K562 (cell line): Measurements from ENCODE around the gene NIPA2. TPM values are rescaled to one million over a fixed set of nuclear protein-coding genes. Genes with fewer than 3 reads are reported as not detected.
A peak's percentile ranks its signal among the peaks of the same experiment; 100 is the strongest.

Source experiments
- ATAC-seq: fragments of 200-7000 bp; cut with Tn5 transposase; 3 replicates; pipeline ENCODE4 v1.9.1; 2020; ENCODE audit warnings: moderate library complexity
- Bru-seq: library from RNA; stranded (reverse); fragments of 400-500 nt; gene quantifications from one replicate; lab custom pipeline; 2021; lab: Mats Ljungman, UMichigan
- BruChase-seq, 2 experiments: library from RNA; stranded (reverse); fragments of 400-500 nt; gene quantifications; one replicate each; lab custom pipeline; 2021; lab: Mats Ljungman, UMichigan
- BruUV-seq: library from RNA; stranded (reverse); fragments of 400-500 nt; replicated peaks from 2 replicates; lab custom pipeline; 2021; lab: Mats Ljungman, UMichigan
- CTCF ChIA-PET: fragments of 300-600 bp; formaldehyde crosslinking; extraction: SDS; loops from one replicate; lab custom pipeline; 2021; ENCODE audit warnings: low intra/inter-chr PET ratio; lab: Yijun Ruan, JAX
- POLR2A ChIA-PET: fragments of 300-600, 350-650 bp; sonication (Branson Sonifier 250); formaldehyde crosslinking; extraction: SDS; loops from one replicate; lab custom pipeline; 2021; ENCODE audit warnings: antibody characterized with exemption, inconsistent platforms; lab: Yijun Ruan, JAX
- DNase-seq, 4 experiments: peaks; one replicate each; pipeline versions ENCODE4 v3.0.0 to v3.0.0-alpha.2; 2011 to 2018; ENCODE audit warnings: low spot score in 3 of 4, mixed read lengths in 3 of 4; ENCODE audit errors: extremely low read depth in 1 of 4
- FAIRE-seq: peaks from 2 replicates; lab custom pipeline; 2011; peaks lifted over from hg19 to GRCh38; lab: Jason Lieb, UNC
- H2AFZ ChIP-seq: 2 replicates; pipeline ENCODE4 v1.6.0; 2011; ENCODE audit warnings: low read depth, low read length, control low read depth, inconsistent platforms
- H3K27ac ChIP-seq: fragments of 200-600 bp; 3 replicates; pipeline ENCODE4 v1.8.0; 2011; ENCODE audit warnings: low read depth, mild to moderate bottlenecking, control low read depth, inconsistent platforms, low read length, moderate library complexity, mixed read lengths; ENCODE audit errors: extremely low read depth
- H3K27me3 ChIP-seq, 2 experiments: fragments of 300-600 bp in 1 of 2; 2 replicates in 1 of 2; 3 replicates in 1 of 2; pipeline versions ENCODE4 v1.6.0 to v1.8.0; 2011; ENCODE audit warnings: inconsistent platforms in 2 of 2, low read length in 2 of 2, mild to moderate bottlenecking in 1 of 2, mixed read lengths in 1 of 2, moderate library complexity in 1 of 2; ENCODE audit not compliant: control insufficient read depth in 2 of 2, insufficient read depth in 2 of 2
- H3K36me3 ChIP-seq: fragments of 300-600 bp; 3 replicates; pipeline ENCODE4 v1.8.0; 2011; ENCODE audit warnings: mild to moderate bottlenecking, low read length, inconsistent platforms; ENCODE audit not compliant: control insufficient read depth, insufficient read depth
- H3K4me1 ChIP-seq, 2 experiments: fragments of 200-600 bp in 1 of 2; replicated peaks in 1 of 2; 2 replicates in 1 of 2; 3 replicates in 1 of 2; pipeline versions ENCODE4 v1.5.1 to v1.8.0; 2011; ENCODE audit warnings: inconsistent platforms in 2 of 2, low read length in 2 of 2, mild to moderate bottlenecking in 1 of 2, mixed read lengths in 1 of 2, moderate library complexity in 1 of 2; ENCODE audit not compliant: control insufficient read depth in 2 of 2, insufficient read depth in 2 of 2
- H3K4me2 ChIP-seq: 2 replicates; pipeline ENCODE4 v1.6.1; 2011; ENCODE audit warnings: low read length, control low read depth, inconsistent platforms, mixed read lengths; ENCODE audit not compliant: insufficient read depth
- H3K4me3 ChIP-seq: fragments of 200-600 bp; sonication (generic), shearing (Covaris generic); 2 replicates; pipeline ENCODE4 v1.5.1; 2016; ENCODE audit warnings: control low read depth, inconsistent platforms
- H3K79me2 ChIP-seq: fragments of 200-600 bp; 3 replicates; pipeline ENCODE4 v1.8.0; 2011; ENCODE audit warnings: low read length, inconsistent platforms; ENCODE audit not compliant: control insufficient read depth, insufficient read depth
- H3K9ac ChIP-seq, 2 experiments: 2 replicates each; pipeline versions ENCODE4 v1.6.0 to v1.6.1; 2011; ENCODE audit warnings: low read depth in 2 of 2, low read length in 2 of 2, control low read depth in 1 of 2, inconsistent platforms in 1 of 2, mild to moderate bottlenecking in 1 of 2, mixed read lengths in 1 of 2; ENCODE audit not compliant: insufficient read depth in 1 of 2
- H3K9me1 ChIP-seq: one replicate; pipeline ENCODE4 v1.6.0; 2011; ENCODE audit warnings: inconsistent platforms, mild to moderate bottlenecking, low read length, moderate library complexity; ENCODE audit not compliant: control insufficient read depth, insufficient read depth
- H3K9me3 ChIP-seq: replicated peaks from 2 replicates; pipeline ENCODE4 v1.5.1; 2011; ENCODE audit warnings: low read depth, low read length, inconsistent platforms; ENCODE audit not compliant: control insufficient read depth, insufficient read depth
- H4K20me1 ChIP-seq: replicated peaks from 2 replicates; pipeline ENCODE4 v1.6.1; 2011; ENCODE audit warnings: low read length, inconsistent platforms, mixed read lengths; ENCODE audit not compliant: control insufficient read depth, insufficient read depth
- CC2D1A ChIP-seq: fragments of 450-650 bp; IDR thresholded peaks from 2 replicates; pipeline ENCODE4 v1.6.1; 2017; ENCODE audit warnings: mild to moderate bottlenecking
- GTF2E2 ChIP-seq: fragments of 200-800 bp; sonication (Bioruptor generic); IDR thresholded peaks from 2 replicates; pipeline ENCODE4 v1.6.1; 2016; ENCODE audit warnings: missing genetic modification characterization, missing compliant biosample characterization
- KLF16 ChIP-seq: IDR thresholded peaks from 2 replicates; pipeline ENCODE4 v1.6.1; 2016; ENCODE audit warnings: antibody characterized with exemption
- NR2C2 ChIP-seq, 2 experiments: fragments of 200-800 bp in 1 of 2; sonication (Bioruptor generic) in 1 of 2; sonication (generic) in 1 of 2; formaldehyde crosslinking in 1 of 2; IDR thresholded peaks; 2 replicates each; pipeline versions ENCODE4 v1.6.1 to v1.8.0; 2016 to 2022; ENCODE audit warnings: mild to moderate bottlenecking in 1 of 2, missing compliant biosample characterization in 1 of 2, missing genetic modification characterization in 1 of 2, missing genetic modification reagents in 1 of 2
- U2AF1 ChIP-seq: fragments of 200-400 bp; formaldehyde crosslinking; optimal IDR thresholded peaks from 2 replicates; pipeline ENCODE3; 2017; ENCODE audit warnings: mild to moderate bottlenecking, low read depth, low read length, moderate library complexity
- ZNF23 ChIP-seq: fragments of 250-450 bp; sonication (Bioruptor Pico); IDR thresholded peaks from 2 replicates; pipeline ENCODE4 v1.4.0; 2020; ENCODE audit warnings: mild to moderate bottlenecking
- WGBS: fragments of 100-300 bp; shearing (Covaris generic); methylation state at CpG from one replicate; pipeline ENCODE4 v1.1.6; 2016; ENCODE audit warnings: low coverage, mixed read lengths; ENCODE audit not compliant: insufficient coverage; ENCODE audit errors: missing lambda C conversion rate; 5-methylcytosine and 5-hydroxymethylcytosine counted together
- in situ Hi-C: fragments of 300-500 bp; cut with MboI; formaldehyde crosslinking; loops from 4 replicates; pipeline ENCODE4 v1.15.0; 2018; ENCODE audit warnings: inconsistent platforms, mixed read lengths
- intact Hi-C: fragments of 100-400 bp; cut with micrococcal nuclease; formaldehyde crosslinking; loops from 2 replicates; pipeline ENCODE4 v1.14.2; 2022
- long read RNA-seq, 3 experiments: library from polyadenylated mRNA in 2 of 3; library from RNA in 1 of 3; unstranded in 2 of 3; stranded (forward) in 1 of 3; transcript quantifications; one replicate each; pipeline ENCODE4 v2.0.0, GENCODE V29; 2019 to 2022
- polyA minus RNA-seq, 3 experiments: library from RNA; depleted of rRNA, polyadenylated mRNA; stranded (reverse); fragments of >200 nt; gene quantifications; 2 replicates each; pipeline ENCODE4 v1.2.3, GENCODE V29; 2011
- polyA plus RNA-seq, 8 experiments: library from polyadenylated mRNA; depleted of rRNA in 4 of 8; stranded (reverse) in 5 of 8; unstranded in 3 of 8; fragments of >200 nt; fragmentation: Nextera tagmentation in 2 of 8; fragmentation: Illumina TruSeq in 1 of 8; extraction: Ambion mirVana in 2 of 8; extraction: Trizol in 1 of 8; gene quantifications; 2 replicates each; pipeline versions ENCODE4 v1.2.1 to v1.2.3, GENCODE V29; 2011 to 2014; ENCODE audit warnings: inconsistent platforms in 1 of 8, missing spikeins in 1 of 8
- total RNA-seq, 7 experiments: library from RNA; depleted of rRNA in 6 of 7; stranded (reverse); fragments of >200 nt in 6 of 7; fragmentation: Illumina TruSeq in 2 of 7; extraction: Trizol in 2 of 7; gene quantifications; 2 replicates each; pipeline versions ENCODE4 v1.2.1 to v1.2.3, GENCODE V29; 2011 to 2021; ENCODE audit warnings: low replicate concordance in 1 of 7
- TF ChIP-seq, protein P1 (sequence below): IDR thresholded peaks from 2 replicates; pipeline ENCODE4 v1.6.1; 2014; ENCODE audit warnings: antibody characterized with exemption
- TF ChIP-seq, protein P2 (sequence below), 3 experiments: fragments of 200-800 bp in 1 of 3; sonication (Bioruptor generic) in 1 of 3; sonication (generic) in 1 of 3; formaldehyde crosslinking in 1 of 3; IDR thresholded peaks; 2 replicates each; pipeline versions ENCODE4 v1.6.1 to v1.8.0; 2016 to 2022; ENCODE audit warnings: mild to moderate bottlenecking in 2 of 3, missing compliant biosample characterization in 2 of 3, missing genetic modification characterization in 2 of 3, missing genetic modification reagents in 1 of 3

NIPA2 gene
- 57.2 and 75.5 TPM in 2 replicates for total RNA-seq (2011; cell fraction: chromatin; rRNA removed; ENCODE audit: low replicate concordance)
- 83.6 and 99.9 TPM in 2 replicates for total RNA-seq (2011; cell fraction: nucleolus; rRNA removed)
- 105 and 115 TPM in 2 replicates for total RNA-seq (2011; cell fraction: nucleoplasm; rRNA removed)
- total RNA-seq (2014; rRNA removed) (107 and 112 TPM in 2 replicates), total RNA-seq (2014; rRNA removed; fragmentation: Illumina TruSeq; extraction: Trizol) (93.9 and 99.6 TPM in 2 replicates), total RNA-seq (2015; rRNA removed; fragmentation: Illumina TruSeq; extraction: Trizol) (85.4 and 86.4 TPM in 2 replicates), total RNA-seq (2021) (102 and 109 TPM in 2 replicates), polyA plus RNA-seq (2011; rRNA removed) (72.7 and 94.3 TPM in 2 replicates), polyA plus RNA-seq (2014; fragmentation: Illumina TruSeq; extraction: Trizol) (63.9 and 81.7 TPM in 2 replicates), polyA plus RNA-seq (2014; fragmentation: Nextera tagmentation; extraction: Ambion mirVana) (10 to 100 TPM; 18.7 to 22.7 TPM), polyA plus RNA-seq (2014; rRNA removed) (87.3 and 91.8 TPM in 2 replicates), polyA minus RNA-seq (2011; rRNA and poly(A)+ RNA removed) (71.8 and 85.1 TPM in 2 replicates), Bru-seq, nascent RNA (percentile 92 among the genes with signal in this experiment), BruChase-seq, experiment 1, labeled RNA remaining after a 2-hour chase (percentile 93 among the genes with signal in this experiment), BruChase-seq, experiment 2, labeled RNA remaining after a 6-hour chase (percentile 92 among the genes with signal in this experiment)
- polyA plus RNA-seq (2011; cell fraction: cytosol; rRNA removed), result 39.7 and 62.8 TPM in 2 replicates
- polyA plus RNA-seq (2011; cell fraction: nucleus; rRNA removed), result 23.0 and 31.9 TPM in 2 replicates
- 56.0 and 68.5 TPM in 2 replicates for polyA plus RNA-seq (2012)
- polyA minus RNA-seq (2011; cell fraction: cytosol; rRNA and poly(A)+ RNA removed), result 49.1 and 56.2 TPM in 2 replicates
- 37.6 and 47.0 TPM in 2 replicates for polyA minus RNA-seq (2011; cell fraction: nucleus; rRNA and poly(A)+ RNA removed)
- long read RNA-seq, experiment 1, transcript NIPA2-205 (5 exons, 1,412 nt), result minor isoform, 19 of 686 reads
- long read RNA-seq, experiment 1, transcript NIPA2-204 (7 exons, 3,130 nt), result minor isoform, 47 of 686 reads
- long read RNA-seq, experiment 1, transcript NIPA2-203 (6 exons, 2,280 nt), result major isoform, 216 of 686 reads
- long read RNA-seq, experiment 1, transcript NIPA2-201 (8 exons, 3,233 nt), result minor isoform, 53 of 686 reads
- long read RNA-seq, experiment 1, partial matches to known transcripts, result 18 of 686 reads
- long read RNA-seq, experiment 1, other reads (novel, unspliced or antisense), result 332 of 686 reads
- long read RNA-seq, experiment 2, transcript NIPA2-203 (6 exons, 2,280 nt), result major isoform, 8 of 142 reads
- long read RNA-seq, experiment 2, transcript NIPA2-201 (8 exons, 3,233 nt), result minor isoform, 6 of 142 reads
- long read RNA-seq, experiment 2, partial matches to known transcripts, result 100 of 142 reads
- long read RNA-seq, experiment 2, other reads (novel, unspliced or antisense), result 23 of 142 reads
- long read RNA-seq, experiment 3, transcript NIPA2-205 (5 exons, 1,412 nt), result minor isoform, 5 of 237 reads
- long read RNA-seq, experiment 3, transcript NIPA2-201 (8 exons, 3,233 nt), result minor isoform, 19 of 237 reads
- long read RNA-seq, experiment 3, transcript NIPA2-204 (7 exons, 3,130 nt), result minor isoform, 20 of 237 reads
- long read RNA-seq, experiment 3, transcript NIPA2-203 (6 exons, 2,280 nt), result major isoform, 80 of 237 reads
- long read RNA-seq, experiment 3, partial matches to known transcripts, result 9 of 237 reads
- long read RNA-seq, experiment 3, other reads (novel, unspliced or antisense), result 104 of 237 reads

DNA sequence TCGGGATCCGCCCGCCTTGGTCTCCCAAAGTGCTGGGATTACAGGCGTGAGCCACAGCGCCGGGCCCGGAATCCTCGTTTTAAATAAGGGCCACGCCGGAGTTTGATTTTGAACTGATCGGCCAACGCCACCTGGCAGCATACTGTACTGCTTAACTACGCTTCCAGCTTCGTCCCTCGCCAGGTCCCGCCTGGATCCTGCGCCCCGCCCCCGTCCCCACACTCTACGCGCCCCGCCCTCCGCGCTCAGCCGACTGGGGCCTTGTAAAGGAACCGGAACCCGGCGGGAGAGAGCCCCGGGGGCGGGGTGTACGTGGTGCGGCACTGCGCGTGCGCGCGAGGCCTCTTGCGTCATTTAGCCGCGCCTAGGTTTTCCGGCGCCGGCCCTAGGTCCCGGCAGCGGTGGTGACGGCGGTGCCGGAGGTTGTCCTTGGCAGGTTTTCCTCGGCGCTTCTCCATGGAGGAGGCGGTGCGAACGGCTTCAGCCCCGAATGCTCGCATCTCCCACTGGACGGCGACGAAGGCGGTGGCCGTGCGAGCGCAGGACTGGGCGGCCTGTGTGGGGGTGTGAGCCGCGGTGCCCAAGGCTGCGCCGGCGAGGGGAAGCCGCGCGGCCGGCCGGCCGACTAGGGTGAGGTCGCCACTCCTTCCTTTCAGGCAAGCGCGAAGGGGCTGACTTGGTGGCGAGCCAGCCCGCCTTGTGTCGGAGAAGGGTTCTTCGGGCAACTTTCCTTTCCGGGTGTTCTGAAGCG, at the start of gene NIPA2:
NIPA2 (plus strand) TSS at position 375 of the 751 bp plus-strand sequence. CDS start 13,066 bp downstream, outside the sequence.
- ChIA-PET CTCF (no interaction called here), POLR2A (interaction anchor here (0.8 to 3.5 kb wide), 4 partner anchors 13 to 200 kb away, joined by 3 to 21 read pairs (median 4); partner anchors contain the start of gene TUBGCP5)
- BruUV-seq, result no TSS peak
- Histone ChIP-seq H3K4me2 (peak within 1 kb of the TSS; percentile 90), H4K20me1 (no peaks in the 10 kb centered on the region; the same call in 1 of the 2 replicates), H2AFZ (peak within 1 kb of the TSS; percentile 93), H3K4me3 (peak within 1 kb of the TSS; percentile 97), H3K9me3 (no peaks in the 10 kb centered on the region), H3K27me3 (no peaks in the 10 kb centered on the region), H3K79me2 (peaks cover 49% of the 10 kb centered on the region), H3K9ac (peak within 1 kb of the TSS; percentile 94 to 100), H3K4me1 (peaks cover 11 to 21% of the 10 kb centered on the region in 2 experiments; a peak in 4 of 5 replicates), H3K36me3 (peaks cover 30% of the 10 kb centered on the region), H3K9me1 (no peaks in the 10 kb centered on the region), H3K27ac (peak within 1 kb of the TSS; percentile 94)
- in situ Hi-C loops, result no loop called here
- WGBS, result 1% methylated on average over 63 of the region's 83 CpGs
- FAIRE-seq (peak; percentile 82), ATAC-seq (peak; percentile 97), DNase-seq (peak; percentile 96 to 98 (median 97))
- intact Hi-C loops, result loop anchor here (5.0 kb wide), 1 partner anchor 56 kb away; no protein-coding TSS in a partner anchor
- no peak for TF ChIP-seq NR2C2 (CRISPR knock-in tag; IDR thresholded peaks at IDR 0.05)
- no peak; the same call in 1 of the 2 replicates for TF ChIP-seq NR2C2 (tag; IDR thresholded peaks at IDR 0.05)
- 0 out of 2 replicates have a peak, but pooled peaks have one; percentile 56 for TF ChIP-seq GTF2E2 (tag)
- TF ChIP-seq KLF16, result no peak
- TF ChIP-seq, protein P1, sequence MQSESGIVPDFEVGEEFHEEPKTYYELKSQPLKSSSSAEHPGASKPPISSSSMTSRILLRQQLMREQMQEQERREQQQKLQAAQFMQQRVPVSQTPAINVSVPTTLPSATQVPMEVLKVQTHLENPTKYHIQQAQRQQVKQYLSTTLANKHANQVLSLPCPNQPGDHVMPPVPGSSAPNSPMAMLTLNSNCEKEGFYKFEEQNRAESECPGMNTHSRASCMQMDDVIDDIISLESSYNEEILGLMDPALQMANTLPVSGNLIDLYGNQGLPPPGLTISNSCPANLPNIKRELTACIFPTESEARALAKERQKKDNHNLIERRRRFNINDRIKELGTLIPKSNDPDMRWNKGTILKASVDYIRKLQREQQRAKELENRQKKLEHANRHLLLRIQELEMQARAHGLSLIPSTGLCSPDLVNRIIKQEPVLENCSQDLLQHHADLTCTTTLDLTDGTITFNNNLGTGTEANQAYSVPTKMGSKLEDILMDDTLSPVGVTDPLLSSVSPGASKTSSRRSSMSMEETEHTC, result no peak
- no peak for TF ChIP-seq CC2D1A
- TF ChIP-seq, protein P2, sequence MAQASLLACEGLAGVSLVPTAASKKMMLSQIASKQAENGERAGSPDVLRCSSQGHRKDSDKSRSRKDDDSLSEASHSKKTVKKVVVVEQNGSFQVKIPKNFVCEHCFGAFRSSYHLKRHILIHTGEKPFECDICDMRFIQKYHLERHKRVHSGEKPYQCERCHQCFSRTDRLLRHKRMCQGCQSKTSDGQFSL (CRISPR knock-in tag; IDR thresholded peaks at IDR 0.05), result peak; percentile 83
- TF ChIP-seq, protein P2 (tag; IDR thresholded peaks at IDR 0.05), result no peak; a peak in 1 of 4 replicates
- TF ChIP-seq ZNF23 (CRISPR knock-in tag), result no peak
- TF ChIP-seq U2AF1, result peak; percentile 48
